GM21619 (cell line): ENCODE data around the gene SRP72.
"Not testable (repeated sequence)": the region's sequence is repeated elsewhere in the genome, so short reads cannot be mapped to it uniquely, and the experiment has no call there.

ENCODE experiments used
- ATAC-seq: cut with Tn5 transposase; IDR thresholded peaks from one replicate; pipeline ENCODE4 v1.9.1; 2021; ENCODE audit not compliant: unreplicated experiment

SRP72 gene

DNA sequence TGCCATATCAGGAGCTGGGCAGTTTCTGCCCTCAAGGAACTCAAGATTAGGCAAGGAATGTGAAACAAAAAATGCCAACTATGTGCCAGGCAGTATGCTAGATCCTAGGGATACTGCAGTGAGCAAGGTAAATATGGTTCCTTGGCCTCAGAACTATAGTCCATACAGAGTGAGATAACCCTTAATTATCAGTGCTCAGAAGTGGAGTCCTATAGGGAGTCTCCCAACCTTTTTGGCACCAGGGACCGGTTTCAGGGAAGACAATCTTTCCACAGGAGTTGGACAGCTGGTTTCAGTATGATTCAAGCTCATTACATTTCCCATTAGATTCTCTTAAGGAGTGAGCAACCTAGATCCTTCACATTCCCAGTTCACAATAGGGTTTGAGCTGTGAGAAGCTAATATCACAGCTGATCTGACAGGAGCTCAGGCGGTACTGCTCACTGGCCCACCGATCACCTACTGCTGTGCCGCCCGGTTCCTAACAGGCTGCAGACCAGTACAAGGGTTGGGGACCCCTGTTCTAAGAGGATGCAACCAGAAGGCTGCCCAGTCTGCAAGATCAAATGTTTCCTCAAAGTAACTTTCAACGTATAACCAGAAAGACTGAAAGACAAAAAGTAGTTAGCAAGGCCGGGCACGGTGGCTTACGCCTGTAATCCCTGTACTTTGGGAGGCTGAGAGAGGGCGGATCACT lies 1.7 kb upstream of the SRP72 start:
- no peak for ATAC-seq

DNA sequence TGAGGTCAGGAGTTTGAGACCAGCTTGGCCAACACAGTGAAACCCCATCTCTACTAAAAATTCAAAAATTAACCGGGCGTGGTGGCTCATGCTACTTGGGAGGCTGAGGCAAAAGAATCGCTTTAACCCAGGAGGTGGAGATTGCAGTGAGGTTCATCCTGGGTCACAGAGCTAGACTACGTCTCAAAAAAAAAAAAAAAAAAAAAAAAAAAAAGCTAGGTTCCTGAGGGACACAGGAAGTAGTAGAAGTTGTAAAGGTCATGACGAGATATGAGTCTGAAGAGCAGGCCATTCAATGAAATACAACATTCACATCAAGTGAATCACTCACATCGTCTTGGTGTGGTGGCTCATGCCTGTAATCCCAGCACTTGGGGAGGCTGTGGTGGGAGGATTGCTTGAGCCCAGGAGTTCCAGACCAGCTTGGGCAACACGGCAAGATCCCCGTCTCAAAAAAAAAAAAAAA lies 1.1 kb upstream of the SRP72 start:
- ATAC-seq: not testable (repeated sequence)

DNA sequence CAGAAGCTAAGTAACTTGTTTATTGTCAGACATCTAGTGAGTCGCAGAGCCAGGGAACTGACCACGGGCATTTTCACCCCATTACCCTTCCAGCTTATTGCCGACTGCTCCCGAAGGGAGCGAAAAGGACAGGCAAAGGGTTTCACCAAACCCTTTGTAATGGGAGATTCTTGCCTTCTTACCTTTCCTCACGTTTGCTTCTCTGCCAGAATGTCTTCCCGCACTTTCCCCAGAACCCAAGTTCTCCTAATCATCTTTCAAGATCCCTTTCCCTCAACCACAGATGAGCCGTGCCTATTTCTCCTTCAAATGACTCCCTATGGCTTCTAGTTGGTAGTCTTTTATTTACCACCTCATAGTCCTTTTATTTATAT lies 520 bp upstream of the SRP72 start:
- no peak for ATAC-seq

DNA sequence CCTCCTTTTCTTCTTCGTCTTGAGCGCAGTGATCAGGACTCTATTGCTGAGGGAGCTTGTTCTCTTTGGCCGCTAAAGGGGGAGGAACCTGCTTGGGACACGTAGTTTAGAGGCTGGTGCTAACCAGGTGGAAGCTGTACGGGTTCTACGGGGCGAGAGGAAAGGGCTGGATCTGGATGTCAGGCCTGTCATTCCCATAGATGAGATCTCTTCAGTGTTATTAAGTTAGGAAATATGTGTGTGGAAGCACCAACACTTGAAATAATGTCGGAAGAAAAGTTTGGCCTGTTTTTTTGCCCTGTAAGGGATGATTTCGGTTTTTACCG lies 643 bp downstream of the SRP72 start:
- ATAC-seq: peak; percentile 52

DNA sequence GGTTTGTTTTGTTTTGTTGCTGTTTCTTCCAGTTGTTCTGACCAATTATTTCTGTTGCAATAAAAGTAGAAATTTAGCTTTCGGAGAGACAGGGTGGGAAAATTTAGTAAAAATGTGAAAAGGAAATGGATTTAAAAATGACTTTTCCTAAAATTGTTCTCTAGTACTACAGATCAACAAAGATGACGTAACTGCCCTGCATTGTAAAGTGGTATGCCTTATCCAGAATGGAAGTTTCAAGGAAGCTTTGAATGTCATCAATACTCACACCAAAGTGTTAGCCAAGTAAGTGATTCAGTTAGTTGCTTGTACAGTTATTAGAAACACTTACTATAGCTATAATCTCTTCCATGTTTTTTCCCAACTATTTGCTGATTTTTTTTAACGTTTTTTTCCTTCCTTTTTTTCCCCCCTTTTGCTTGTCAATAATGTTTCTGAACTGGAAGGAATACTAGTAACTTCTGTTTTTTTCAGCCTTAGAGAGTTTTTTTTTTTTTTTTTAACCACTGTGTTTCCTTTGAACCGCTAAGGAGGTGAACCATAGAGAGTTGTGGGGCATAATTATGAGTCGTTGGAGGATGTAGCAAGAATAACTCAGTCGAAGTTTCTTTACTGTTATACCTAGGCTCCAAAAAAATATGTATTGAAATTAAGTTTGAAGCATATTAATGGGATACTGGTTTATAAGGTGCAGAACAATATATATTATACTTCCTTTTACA lies 2.2 kb downstream of the SRP72 start:
- no peak for ATAC-seq

DNA sequence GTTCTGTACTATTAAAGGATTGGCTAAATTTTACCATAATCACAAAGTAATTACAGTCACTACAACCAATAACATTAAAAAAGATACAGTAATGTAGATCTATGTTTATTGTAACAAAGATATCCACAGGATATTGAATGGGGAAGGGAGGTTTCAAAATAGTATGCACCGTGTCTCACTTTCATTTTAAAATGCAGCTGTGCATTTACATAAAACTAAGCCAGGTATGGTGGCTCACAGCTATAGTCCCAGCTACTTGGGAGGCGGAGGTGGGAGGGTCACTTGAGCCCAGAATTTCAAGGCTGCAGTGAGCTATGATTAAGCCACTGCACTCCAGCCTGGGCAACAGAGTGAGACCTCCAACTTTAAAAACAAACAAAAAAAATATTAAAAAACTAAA lies 8.5 kb downstream of the SRP72 start:
- peak; percentile 79 for ATAC-seq

DNA sequence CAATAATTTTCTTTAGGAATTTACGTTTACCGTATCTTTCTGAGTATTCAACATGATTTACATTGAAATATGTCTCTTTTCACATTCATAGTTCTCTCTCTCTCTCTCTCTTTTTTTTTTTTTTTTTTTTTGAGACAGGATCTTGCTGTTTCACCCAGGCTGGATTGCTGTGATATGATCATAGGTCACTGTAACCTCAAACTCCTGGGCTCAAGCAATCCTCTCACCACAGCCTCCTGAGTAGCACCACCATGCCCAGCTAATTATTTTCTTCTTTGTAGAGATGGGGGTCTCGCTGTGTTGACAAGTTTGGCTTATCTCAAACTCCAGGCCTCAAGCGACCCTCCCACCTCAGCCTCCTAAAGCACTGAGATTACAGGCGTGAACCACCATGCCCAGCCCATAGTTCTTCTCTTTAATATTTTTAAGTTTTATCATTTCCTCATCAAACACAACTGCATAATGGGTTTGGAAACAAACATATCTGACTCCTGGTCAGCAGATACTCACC lies 9.8 kb downstream of the SRP72 start:
- no peak for ATAC-seq

DNA sequence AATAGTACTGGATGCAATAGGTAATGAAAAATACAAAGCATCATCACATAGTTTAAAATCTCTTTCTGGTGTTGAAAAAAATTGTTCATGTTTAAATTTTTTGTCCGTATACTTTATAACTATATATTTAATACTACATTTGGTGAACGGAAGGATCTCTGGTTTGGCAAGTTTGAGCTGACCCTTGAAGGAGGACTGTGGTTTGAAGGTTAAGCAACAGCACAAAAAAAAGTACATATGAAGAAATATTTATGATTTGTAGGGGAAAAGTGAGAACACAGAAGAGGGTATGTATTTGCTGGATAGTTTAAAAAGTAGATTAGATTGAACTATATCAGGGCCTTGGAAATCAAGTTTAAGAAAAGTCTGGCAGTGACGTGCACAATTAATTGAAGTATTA lies 13.3 kb downstream of the SRP72 start:
- no peak for ATAC-seq

DNA sequence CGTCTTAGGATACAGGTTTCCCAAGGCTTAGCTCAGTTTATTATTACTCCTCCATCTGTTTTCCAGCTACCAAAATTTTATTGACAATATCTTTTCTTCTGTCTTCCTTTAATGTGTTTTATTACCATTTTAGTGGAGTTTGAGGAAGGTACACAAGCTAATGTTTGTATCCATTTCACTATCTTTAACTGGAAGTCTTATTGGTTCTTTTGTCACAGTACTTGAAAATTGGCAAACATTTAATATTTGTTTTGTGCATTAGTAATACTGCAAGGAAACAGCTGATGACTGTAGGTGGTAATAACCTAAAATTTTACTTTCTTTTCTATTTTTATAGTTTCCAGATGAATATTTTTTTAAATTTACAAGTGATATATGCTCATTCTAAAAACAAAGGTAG lies 28.8 kb downstream of the SRP72 start:
- no peak for ATAC-seq

DNA sequence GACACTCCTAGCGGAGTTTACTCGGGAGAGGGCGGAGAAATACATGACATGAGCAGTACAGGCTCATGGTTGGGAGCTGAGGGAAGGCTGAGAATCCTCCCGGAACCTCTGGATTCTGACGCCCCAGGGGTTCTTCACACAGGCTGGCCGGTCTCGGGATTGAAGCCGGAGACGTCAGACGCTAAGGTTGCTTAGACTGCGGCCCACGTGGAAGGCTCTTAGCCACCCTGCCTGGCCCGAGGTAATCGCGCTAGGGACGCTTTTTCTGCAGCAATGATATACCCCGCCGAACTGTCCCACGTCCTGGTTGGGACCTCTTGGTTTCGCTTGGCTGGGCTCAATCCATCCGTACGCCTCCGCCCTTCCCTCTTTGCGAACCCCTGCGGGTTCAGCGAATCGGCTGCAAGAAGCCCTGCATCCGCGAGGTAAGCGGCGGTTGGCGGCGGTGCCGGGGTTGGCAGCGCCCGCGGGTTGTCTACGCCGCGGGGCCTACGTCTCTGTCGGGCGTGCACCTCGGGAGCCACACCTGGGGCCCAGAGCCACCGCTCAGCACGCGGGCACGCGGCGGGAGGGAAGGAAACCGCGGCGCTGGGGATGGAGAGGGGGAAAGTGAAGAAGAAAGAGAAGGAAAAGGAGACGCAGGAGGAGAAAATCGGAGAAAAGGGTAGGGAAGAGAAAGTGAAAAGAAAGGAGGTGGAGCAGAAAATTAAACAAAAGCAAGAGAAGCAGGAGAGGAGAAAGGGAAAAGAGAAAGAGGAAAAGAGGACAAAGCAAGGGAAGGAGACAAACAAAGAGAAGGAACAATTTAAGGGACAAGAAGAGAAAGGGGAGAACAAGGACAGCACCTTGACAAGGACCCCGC lies 38.1 kb downstream of the SRP72 start, which contains the start of gene ARL9:
Gene ARL9 (plus strand): TSS at position 523 of the 862 bp plus-strand sequence. CDS start 72 bp downstream, at position 595.
- peak; percentile 74 for ATAC-seq

DNA sequence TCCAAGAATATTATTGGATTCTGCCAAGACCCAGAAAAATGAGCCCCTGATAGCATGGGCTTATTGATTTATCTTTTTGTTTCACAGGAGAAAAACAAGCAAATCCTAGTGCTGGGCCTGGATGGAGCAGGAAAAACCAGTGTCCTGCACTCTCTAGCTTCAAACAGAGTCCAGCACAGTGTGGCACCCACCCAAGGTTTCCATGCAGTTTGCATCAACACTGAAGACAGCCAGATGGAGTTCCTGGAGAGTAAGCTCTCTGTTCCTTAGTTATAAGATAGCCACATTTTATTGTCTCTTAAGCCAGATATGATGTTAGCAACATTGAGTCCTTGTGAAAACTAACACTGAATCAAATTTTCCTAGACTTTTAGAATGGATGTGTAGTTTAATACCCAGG lies 43.7 kb downstream of the SRP72 start:
- no peak for ATAC-seq

DNA sequence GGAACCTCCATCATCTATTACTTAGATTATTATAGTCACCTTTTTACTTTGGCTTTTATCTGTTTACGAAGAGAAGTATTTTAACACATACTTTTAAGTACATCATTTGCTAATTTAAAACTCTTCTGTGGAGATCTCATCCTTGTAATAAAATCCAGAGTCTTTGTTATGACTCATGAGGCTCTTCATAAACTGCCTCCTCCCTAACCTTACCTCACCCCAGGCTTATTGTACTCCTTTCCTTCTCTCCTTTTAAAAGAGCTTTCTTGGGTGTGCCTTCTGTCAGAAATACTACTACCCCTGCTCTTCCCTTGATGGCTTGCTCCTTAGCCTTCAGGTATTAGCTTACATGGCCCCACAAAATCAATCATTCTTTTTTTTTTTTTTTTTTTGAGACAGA lies 44.7 kb downstream of the SRP72 start:
- no peak for ATAC-seq

DNA sequence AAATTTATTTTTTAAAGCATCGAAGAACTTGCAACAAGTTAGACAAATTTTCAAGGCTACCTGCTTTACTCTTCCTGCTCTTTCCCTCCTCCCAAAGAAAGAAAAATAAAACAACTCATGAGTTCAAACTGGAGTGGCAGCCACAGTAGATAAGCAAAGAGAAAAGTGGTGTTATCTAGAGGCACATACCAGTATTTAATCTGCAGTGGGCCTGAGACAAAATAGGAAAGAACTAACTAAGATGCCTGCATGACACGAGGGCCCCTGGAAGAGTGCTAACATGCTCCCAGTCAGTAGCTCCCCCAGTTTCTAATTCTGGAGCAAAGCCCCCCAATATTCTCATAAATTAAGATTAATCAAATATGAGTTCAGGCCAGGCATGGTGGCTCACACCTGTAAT lies 46.1 kb downstream of the SRP72 start:
- no peak for ATAC-seq

DNA sequence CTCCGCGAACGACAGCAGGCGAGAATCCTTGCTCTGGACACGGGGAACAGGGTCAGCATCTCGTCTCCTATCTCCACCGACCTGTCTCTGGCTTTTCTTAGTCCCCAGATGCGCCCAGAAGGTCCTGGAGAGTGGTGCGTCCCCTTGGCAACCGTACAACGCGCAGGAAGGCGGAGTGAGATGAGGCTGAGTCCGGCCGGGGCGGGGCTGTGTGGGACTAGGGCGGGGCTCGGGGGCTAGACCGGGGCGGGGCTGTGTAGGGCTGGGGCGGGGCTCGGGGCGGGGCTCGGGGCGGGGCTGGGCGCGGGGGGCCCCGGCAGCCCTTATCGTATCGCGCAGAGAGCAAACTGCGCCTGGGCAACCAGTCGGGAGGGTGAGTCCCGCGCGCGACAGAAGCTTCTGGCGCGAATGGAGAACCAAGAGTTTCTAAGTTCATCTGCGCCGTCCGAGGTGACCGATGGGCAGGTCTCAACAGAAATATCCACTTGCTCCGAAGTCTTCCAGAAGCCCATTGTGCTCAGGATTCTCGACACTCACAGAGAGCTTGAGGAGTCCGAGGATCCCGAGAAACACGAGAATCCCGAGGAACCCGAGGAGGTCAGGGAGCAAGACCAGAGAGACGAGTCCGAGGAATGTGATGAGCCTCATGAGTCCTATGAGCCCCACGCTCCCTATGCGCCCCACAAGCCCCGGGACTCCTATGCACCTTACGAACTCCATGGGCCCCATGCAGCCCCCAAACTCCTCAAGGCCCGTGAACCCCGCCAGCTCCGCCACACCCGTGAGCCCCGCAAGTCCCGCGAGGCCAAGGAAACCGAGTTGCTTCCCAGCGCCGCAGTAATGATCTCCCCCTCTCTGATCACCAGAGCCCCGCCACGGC lies 63.1 kb downstream of the SRP72 start:
- ATAC-seq: peak; percentile 99

DNA sequence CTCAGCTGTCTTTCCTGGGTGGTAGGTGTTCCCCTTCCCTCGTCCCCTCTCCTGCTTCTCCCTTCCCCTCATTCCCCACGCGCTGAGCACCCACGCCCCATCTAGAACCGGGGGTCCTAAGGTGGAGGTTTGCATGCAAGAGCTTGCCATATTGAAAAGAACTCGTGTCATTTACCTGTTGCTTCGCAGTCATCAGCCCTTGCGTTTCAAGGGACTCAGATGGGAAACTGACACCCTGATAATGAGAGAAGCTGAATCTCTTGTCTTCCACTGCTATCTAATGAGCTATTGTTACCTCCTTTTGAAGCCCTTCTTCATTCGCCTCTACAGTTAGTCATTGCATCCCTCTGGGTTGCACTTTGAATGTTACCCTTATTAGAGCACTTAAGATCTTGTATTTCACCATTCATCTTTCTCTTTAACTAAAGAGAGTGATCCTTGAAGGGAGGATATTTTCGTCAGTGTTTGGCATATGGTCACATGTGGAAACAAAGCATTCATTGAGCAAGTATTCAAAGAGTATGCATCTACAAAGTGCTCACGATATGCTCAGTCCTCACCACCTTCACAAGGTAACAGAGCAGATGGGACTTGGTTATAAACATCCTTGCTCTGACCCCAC lies 63.8 kb downstream of the SRP72 start:
- ATAC-seq: no peak

DNA sequence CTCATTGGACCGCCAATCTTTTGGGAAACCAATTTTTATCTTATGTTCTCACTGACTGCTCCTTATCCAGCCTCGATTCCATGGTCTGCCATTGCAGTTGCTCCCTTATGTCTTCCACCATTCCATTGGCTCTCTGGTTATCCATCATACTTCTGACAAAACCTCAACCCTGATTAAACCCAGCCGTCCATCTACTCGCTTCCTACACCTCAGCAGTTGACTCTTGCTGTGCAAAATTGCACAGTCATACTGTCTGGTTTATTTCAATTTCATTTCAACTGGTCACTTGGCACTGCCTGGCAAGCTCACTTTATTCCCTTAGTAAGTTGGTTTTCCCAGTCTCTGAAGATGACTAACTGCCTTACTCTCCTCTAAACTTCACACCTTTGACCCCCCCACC lies 64.4 kb downstream of the SRP72 start:
- ATAC-seq: no peak

DNA sequence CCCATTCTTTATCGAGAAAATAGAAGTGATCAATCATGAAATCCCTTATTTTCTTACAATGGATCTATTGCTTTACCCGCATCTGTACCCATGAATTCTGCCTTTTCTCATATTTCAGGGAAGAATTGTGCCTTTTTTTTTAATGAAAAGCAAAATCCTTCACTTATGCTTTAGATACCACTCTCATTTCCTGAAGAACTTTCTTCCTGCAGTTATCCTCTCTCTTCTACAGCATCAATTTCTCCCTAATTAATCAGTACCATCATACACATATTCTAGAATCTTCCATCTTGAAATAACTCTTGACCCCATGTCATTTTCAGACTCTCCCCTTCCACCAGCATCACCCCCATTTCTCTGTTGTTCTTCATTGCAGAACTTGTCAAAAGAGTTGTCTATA lies 64.8 kb downstream of the SRP72 start:
- ATAC-seq: no peak

DNA sequence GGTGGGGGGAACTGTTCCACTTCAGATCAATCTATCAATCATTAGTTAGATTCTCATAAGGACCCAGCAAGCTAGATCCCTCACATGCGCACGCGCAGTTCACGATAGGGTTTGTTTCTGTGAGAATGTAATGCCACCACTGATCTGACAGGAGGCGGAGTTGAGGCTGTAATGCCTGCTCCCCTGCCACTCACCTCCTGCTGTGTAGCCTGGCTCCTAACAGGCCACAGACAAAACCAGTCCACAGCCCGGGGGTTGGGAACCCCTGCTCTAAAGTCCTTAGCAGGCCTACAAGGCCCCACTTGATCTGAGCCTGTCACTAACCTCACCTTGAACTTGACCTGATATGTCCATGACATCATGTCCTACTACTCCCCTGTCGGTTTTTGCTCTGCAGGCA lies 68.5 kb downstream of the SRP72 start:
- ATAC-seq: no peak

DNA sequence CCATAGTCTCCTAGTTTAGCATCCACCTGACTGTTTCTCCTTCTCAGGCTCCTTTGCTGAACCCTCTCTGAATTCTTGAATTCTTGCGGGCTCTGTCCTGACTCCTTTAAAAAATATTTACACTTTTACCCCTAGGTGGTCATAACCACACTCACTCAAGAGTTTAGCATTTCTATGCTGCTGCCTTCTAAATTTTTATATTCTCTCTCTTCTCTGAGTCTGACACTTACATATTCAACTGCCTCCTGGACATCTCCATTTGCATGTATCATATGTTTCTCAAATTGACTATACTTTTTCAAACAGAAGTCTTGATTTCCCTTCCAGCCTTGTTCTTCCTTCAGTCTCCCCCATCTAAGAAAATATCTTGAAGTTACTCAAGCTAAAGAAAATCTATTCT lies 69.7 kb downstream of the SRP72 start:
- ATAC-seq: no peak

DNA sequence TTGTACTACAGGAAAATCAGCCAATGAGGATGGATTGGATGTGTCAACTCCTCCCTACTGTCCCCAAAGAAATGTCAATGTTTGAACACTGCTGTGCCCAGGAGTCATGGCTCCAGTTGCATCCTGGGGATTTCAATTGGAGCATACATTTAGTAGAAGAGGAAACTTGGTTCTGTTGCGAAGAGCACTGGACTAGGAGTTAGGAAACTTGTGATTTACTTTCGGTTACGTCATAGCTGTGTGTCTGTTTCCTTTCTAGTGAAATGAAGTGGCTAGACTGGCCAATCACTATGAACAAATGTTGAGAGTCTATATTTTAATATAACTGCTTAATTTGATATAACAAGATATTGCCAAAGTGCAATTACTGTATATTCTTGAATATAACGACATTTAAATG lies 73.4 kb downstream of the SRP72 start:
- no peak for ATAC-seq
